CD8-positive, alpha-beta memory T cell (primary cell): ENCODE data around the gene C6orf136. TPM values are rescaled to one million over a fixed set of nuclear protein-coding genes. Genes with fewer than 3 reads are reported as not detected.

Experiments
- CTCF ChIA-PET: fragments of 350-600 bp; sonication (Branson Sonifier 250); formaldehyde crosslinking; loops from one replicate; lab custom pipeline; 2021; ENCODE audit warnings: antibody characterized with exemption; lab: Charles Lee
- POLR2A ChIA-PET: fragments of 350-600 bp; sonication (Branson Sonifier 250); formaldehyde crosslinking; loops from one replicate; lab custom pipeline; 2021; ENCODE audit warnings: antibody characterized with exemption; lab: Charles Lee
- DNase-seq, 5 donors: peaks; one replicate each; pipeline versions ENCODE4 v3.0.0 to v3.0.0-alpha.2; 2020 to 2022; ENCODE audit warnings: mixed read lengths in 1 of 5
- H3K27ac ChIP-seq: one replicate; pipeline ENCODE4 v1.7.0; 2013; ENCODE audit warnings: low read depth, mild to moderate bottlenecking, low read length, moderate library complexity
- H3K27me3 ChIP-seq: 2 replicates; pipeline ENCODE4 v1.7.0; 2013; ENCODE audit warnings: low read length, mild to moderate bottlenecking; ENCODE audit not compliant: insufficient read depth, poor library complexity, severe bottlenecking
- H3K36me3 ChIP-seq: 2 replicates; pipeline ENCODE4 v1.7.0; 2013; ENCODE audit warnings: mild to moderate bottlenecking, low read length, moderate library complexity; ENCODE audit not compliant: insufficient read depth
- H3K4me1 ChIP-seq: 2 replicates; pipeline ENCODE4 v1.7.0; 2013; ENCODE audit warnings: mild to moderate bottlenecking, low read length, moderate library complexity; ENCODE audit not compliant: insufficient read depth
- H3K4me3 ChIP-seq: 2 replicates; pipeline ENCODE4 v1.7.0; 2013; ENCODE audit warnings: mild to moderate bottlenecking, low read length
- H3K9me3 ChIP-seq: 2 replicates; pipeline ENCODE4 v1.7.0; 2013; ENCODE audit warnings: mild to moderate bottlenecking, low read length
- H3K27ac Mint-ChIP-seq, 8 donors: one replicate each; pipeline ENCODE4 v1.8.0; 2020 to 2021; ENCODE audit warnings: mixed read lengths in 8 of 8, mild to moderate bottlenecking in 6 of 8, inconsistent platforms in 3 of 8, moderate library complexity in 3 of 8
- H3K27me3 Mint-ChIP-seq, 2 donors: one replicate each; pipeline ENCODE4 v1.8.0; 2020 to 2021; ENCODE audit warnings: mixed read lengths in 2 of 2, mild to moderate bottlenecking in 1 of 2, moderate library complexity in 1 of 2
- H3K36me3 Mint-ChIP-seq, 3 donors: one replicate each; pipeline ENCODE4 v1.8.0; 2020 to 2021; ENCODE audit warnings: mixed read lengths in 3 of 3, inconsistent platforms in 1 of 3, mild to moderate bottlenecking in 1 of 3
- H3K4me1 Mint-ChIP-seq, 3 donors: one replicate each; pipeline ENCODE4 v1.8.0; 2020 to 2021; ENCODE audit warnings: mixed read lengths in 3 of 3, inconsistent platforms in 1 of 3, mild to moderate bottlenecking in 1 of 3
- H3K4me3 Mint-ChIP-seq, 7 donors: one replicate each; pipeline ENCODE4 v1.8.0; 2020 to 2021; ENCODE audit warnings: mixed read lengths in 7 of 7, mild to moderate bottlenecking in 6 of 7, moderate library complexity in 4 of 7, inconsistent platforms in 2 of 7
- H3K9me3 Mint-ChIP-seq, 5 donors: one replicate each; pipeline ENCODE4 v1.8.0; 2020 to 2022; ENCODE audit warnings: mixed read lengths in 5 of 5, mild to moderate bottlenecking in 3 of 5, moderate library complexity in 2 of 5, inconsistent platforms in 1 of 5
- polyA plus RNA-seq: library from polyadenylated mRNA; unstranded; fragments of 300-500 nt; fragmentation: Illumina TruSeq; gene quantifications from one replicate; pipeline ENCODE4 v1.2.3, GENCODE V29; 2021
- total RNA-seq, 2 experiments: library from RNA; stranded (reverse); gene quantifications; one replicate each; pipeline ENCODE4 v1.2.3, GENCODE V29; 2021

Gene C6orf136
- total and polyA plus RNA-seq, 3 experiments from 2014 or later = 11.8 to 42.2 (median 35.9) TPM

- DNase-seq = peak; percentile 54 to 76 (median 68)
- Histone ChIP-seq H3K9me3 (no peaks in the 10 kb centered on the region), H3K27ac (peak within 1 kb of the TSS; percentile 24), H3K4me3 (peak within 1 kb of the TSS; percentile 37), H3K36me3 (no peaks in the 10 kb centered on the region), H3K27me3 (no peaks in the 10 kb centered on the region), H3K4me1 (peaks cover 37% of the 10 kb centered on the region)
- H3K4me3 Mint-ChIP-seq = peak within 1 kb of the TSS; percentile 81 to 100 (median 90)
- peaks cover 0 to 15% (median 2%) of the 10 kb centered on the region in 3 donors for H3K36me3 Mint-ChIP-seq
- H3K9me3 Mint-ChIP-seq = no peaks in the 10 kb centered on the region
- no peaks in the 10 kb centered on the region for H3K27me3 Mint-ChIP-seq
- CTCF ChIA-PET = interaction anchor here (1.4 to 3.1 kb wide), 5 partner anchors 9 to 32 kb away, joined by 3 to 21 read pairs (median 4); no protein-coding TSS in a partner anchor
- H3K4me1 Mint-ChIP-seq = peaks cover 40 to 53% (median 40%) of the 10 kb centered on the region in 3 donors
- POLR2A ChIA-PET = interaction anchor here (0.7 to 1.5 kb wide), 4 partner anchors 9 to 31 kb away, joined by 3 to 8 read pairs (median 4); partner anchors contain the start of genes MDC1 and TUBB
- H3K27ac Mint-ChIP-seq = peak within 1 kb of the TSS; percentile 58 to 99 (median 96)
Observed at GRCh38 chr6:30690403-30691207, 43.7 kb downstream of the C6orf136 start, which contains the start of gene NRM. Gene NRM, minus strand, starts transcription at chr6:30690984. Its CDS starts 10 bp downstream, at chr6:30690974.

- H3K4me1 ChIP-seq = peaks cover 37% of the 10 kb centered on the region
- H3K27me3 ChIP-seq = no peaks in the 10 kb centered on the region
- H3K9me3 Mint-ChIP-seq = no peaks in the 10 kb centered on the region
- H3K27ac ChIP-seq = peak overlapping the region; percentile 24
- no peaks in the 10 kb centered on the region for H3K9me3 ChIP-seq
- H3K27me3 Mint-ChIP-seq = no peaks in the 10 kb centered on the region
- peak overlapping the region; percentile 37 for H3K4me3 ChIP-seq
- DNase-seq = no peak
- peak overlapping the region; percentile 43 to 99 (median 84) for H3K27ac Mint-ChIP-seq
- ChIA-PET POLR2A (interaction anchor here (0.7 to 1.5 kb wide), 4 partner anchors 9 to 31 kb away, joined by 3 to 8 read pairs (median 4); partner anchors contain the start of genes MDC1 and TUBB), CTCF (interaction anchor here (1.4 to 3.1 kb wide), 4 partner anchors 11 to 31 kb away, joined by 3 to 21 read pairs (median 10); no protein-coding TSS in a partner anchor)
- H3K36me3 Mint-ChIP-seq = peaks cover 0 to 7% (median 2%) of the 10 kb centered on the region in 3 donors
- H3K36me3 ChIP-seq = no peaks in the 10 kb centered on the region
- peaks cover 40 to 50% (median 40%) of the 10 kb centered on the region in 3 donors for H3K4me1 Mint-ChIP-seq
- H3K4me3 Mint-ChIP-seq = peak overlapping the region; percentile 81 to 99 (median 86)
Observed at GRCh38 chr6:30691208-30691847, 44.4 kb downstream of the C6orf136 start.

GRCh38 chr6:30696432-30696831, 49.5 kb downstream of the C6orf136 start:
- no peak overlapping the region for H3K4me3 ChIP-seq
- H3K4me1 ChIP-seq = peaks cover under 1% of the 10 kb centered on the region
- peaks cover 3% of the 10 kb centered on the region for H3K36me3 ChIP-seq
- no peak for DNase-seq
- CTCF ChIA-PET = interaction anchor here (1.4 to 1.6 kb wide), 2 partner anchors 8 to 34 kb away, joined by 3 to 6 read pairs; no protein-coding TSS in a partner anchor
- Mint-ChIP-seq H3K4me1 (peaks cover 3 to 7% (median 3%) of the 10 kb centered on the region in 3 donors), H3K4me3 (no peak overlapping the region), H3K36me3 (peaks cover 0 to 13% (median 2%) of the 10 kb centered on the region in 3 donors), H3K27ac (no peak overlapping the region), H3K27me3 (no peaks in the 10 kb centered on the region), H3K9me3 (no peaks in the 10 kb centered on the region)
- POLR2A ChIA-PET = no interaction called here
- no peak overlapping the region for H3K27ac ChIP-seq
- no peaks in the 10 kb centered on the region for H3K27me3 ChIP-seq
- H3K9me3 ChIP-seq = no peaks in the 10 kb centered on the region

GRCh38 chr6:30700340-30700739, 53.4 kb downstream of the C6orf136 start:
- Histone ChIP-seq H3K9me3 (no peaks in the 10 kb centered on the region), H3K4me3 (no peak overlapping the region), H3K27me3 (no peaks in the 10 kb centered on the region), H3K4me1 (no peaks in the 10 kb centered on the region), H3K27ac (no peak overlapping the region), H3K36me3 (peaks cover 5% of the 10 kb centered on the region)
- POLR2A ChIA-PET = no interaction called here
- H3K27ac Mint-ChIP-seq = peak overlapping the region in 1 of 8 donors; percentile 42
- CTCF ChIA-PET = interaction anchor here (1.3 kb wide), 1 partner anchor 11 kb away, joined by 4 read pairs; no protein-coding TSS in a partner anchor
- H3K4me3 Mint-ChIP-seq = no peak overlapping the region
- H3K9me3 Mint-ChIP-seq = no peaks in the 10 kb centered on the region
- H3K27me3 Mint-ChIP-seq = no peaks in the 10 kb centered on the region
- no peaks in the 10 kb centered on the region for H3K4me1 Mint-ChIP-seq
- peaks cover 16 to 46% (median 19%) of the 10 kb centered on the region in 3 donors for H3K36me3 Mint-ChIP-seq
- no peak for DNase-seq

Other genes with a start within 250 kb of the C6orf136 start
- 100 to 1,000 TPM; 502 to 511 TPM for gene HLA-E, start 157.6 kb upstream of the C6orf136 start, total RNA-seq
- 2,881 TPM for gene HLA-E, start 157.6 kb upstream of the C6orf136 start, polyA plus RNA-seq
- gene GNL1, start 90.6 kb upstream of the C6orf136 start, total RNA-seq = 100 to 1,000 TPM; 100 to 102 TPM
- gene GNL1, start 90.6 kb upstream of the C6orf136 start, polyA plus RNA-seq = 49.8 TPM
- 10 to 100 TPM; 28.2 to 28.9 TPM for gene PRR3, start 89.8 kb upstream of the C6orf136 start, total RNA-seq
- gene PRR3, start 89.8 kb upstream of the C6orf136 start, polyA plus RNA-seq = 8.9 TPM
- gene ABCF1, start 75.7 kb upstream of the C6orf136 start, total RNA-seq = 100 to 1,000 TPM; 127 to 133 TPM
- 54.0 TPM for gene ABCF1, start 75.7 kb upstream of the C6orf136 start, polyA plus RNA-seq
- gene PPP1R10, start 29.9 kb upstream of the C6orf136 start, total RNA-seq = 100 to 1,000 TPM; 115 to 117 TPM
- 27.3 TPM for gene PPP1R10, start 29.9 kb upstream of the C6orf136 start, polyA plus RNA-seq
- 100 to 1,000 TPM; 102 to 103 TPM for gene MRPS18B, start 29.3 kb upstream of the C6orf136 start, total RNA-seq
- 113 TPM for gene MRPS18B, start 29.3 kb upstream of the C6orf136 start, polyA plus RNA-seq
- gene ATAT1, start 20.3 kb upstream of the C6orf136 start, total RNA-seq = 10 to 100 TPM; 10.5 to 10.7 TPM
- 1.5 TPM for gene ATAT1, start 20.3 kb upstream of the C6orf136 start, polyA plus RNA-seq
- 10 to 100 TPM; 47.5 to 49.1 TPM for gene DHX16, start 25.9 kb downstream of the C6orf136 start, total RNA-seq
- 31.0 TPM for gene DHX16, start 25.9 kb downstream of the C6orf136 start, polyA plus RNA-seq
- gene PPP1R18, start 39.5 kb downstream of the C6orf136 start, total RNA-seq = 100 to 1,000 TPM; 149 to 153 TPM
- 166 TPM for gene PPP1R18, start 39.5 kb downstream of the C6orf136 start, polyA plus RNA-seq
- gene NRM, start 43.9 kb downstream of the C6orf136 start, total RNA-seq = 10 to 100 TPM; 28.1 to 29.2 TPM
- 11.7 TPM for gene NRM, start 43.9 kb downstream of the C6orf136 start, polyA plus RNA-seq
- 10 to 100 TPM; 59.4 to 71.1 TPM for gene MDC1, start 70.1 kb downstream of the C6orf136 start, total RNA-seq
- gene MDC1, start 70.1 kb downstream of the C6orf136 start, polyA plus RNA-seq = 6.4 TPM
- 1,000 to 10,000 TPM; 1,610 to 1,639 TPM for gene TUBB, start 73.2 kb downstream of the C6orf136 start, total RNA-seq
- gene TUBB, start 73.2 kb downstream of the C6orf136 start, polyA plus RNA-seq = 136 TPM
- gene FLOT1, start 95.6 kb downstream of the C6orf136 start, total RNA-seq = 100 to 1,000 TPM; 154 to 155 TPM
- 104 TPM for gene FLOT1, start 95.6 kb downstream of the C6orf136 start, polyA plus RNA-seq
- gene IER3, start 97.4 kb downstream of the C6orf136 start, total RNA-seq = 100 to 1,000 TPM; 267 to 294 TPM
- gene IER3, start 97.4 kb downstream of the C6orf136 start, polyA plus RNA-seq = 0.58 TPM
- 10 to 100 TPM; 10.1 to 10.5 TPM for gene DDR1, start 237.4 kb downstream of the C6orf136 start, total RNA-seq
- 1.2 TPM for gene DDR1, start 237.4 kb downstream of the C6orf136 start, polyA plus RNA-seq